Stimulated activated CD8-positive, alpha-beta memory T cell treated with anti-CD3 and anti-CD28 coated beads, Interleukin-4, amount 100 ng/mL, for 1 hour (primary cell): ENCODE data around the gene SCUBE2.
"Not testable (repeated sequence)": the region's sequence is repeated elsewhere in the genome, so short reads cannot be mapped to it uniquely, and the experiment has no call there.

Source experiments
- DNase-seq, 2 donors: peaks; one replicate each; pipeline ENCODE4 v3.0.0-alpha.2; 2020; ENCODE audit warnings: low read depth in 2 of 2, low spot score in 1 of 2

SCUBE2 gene

DNA sequence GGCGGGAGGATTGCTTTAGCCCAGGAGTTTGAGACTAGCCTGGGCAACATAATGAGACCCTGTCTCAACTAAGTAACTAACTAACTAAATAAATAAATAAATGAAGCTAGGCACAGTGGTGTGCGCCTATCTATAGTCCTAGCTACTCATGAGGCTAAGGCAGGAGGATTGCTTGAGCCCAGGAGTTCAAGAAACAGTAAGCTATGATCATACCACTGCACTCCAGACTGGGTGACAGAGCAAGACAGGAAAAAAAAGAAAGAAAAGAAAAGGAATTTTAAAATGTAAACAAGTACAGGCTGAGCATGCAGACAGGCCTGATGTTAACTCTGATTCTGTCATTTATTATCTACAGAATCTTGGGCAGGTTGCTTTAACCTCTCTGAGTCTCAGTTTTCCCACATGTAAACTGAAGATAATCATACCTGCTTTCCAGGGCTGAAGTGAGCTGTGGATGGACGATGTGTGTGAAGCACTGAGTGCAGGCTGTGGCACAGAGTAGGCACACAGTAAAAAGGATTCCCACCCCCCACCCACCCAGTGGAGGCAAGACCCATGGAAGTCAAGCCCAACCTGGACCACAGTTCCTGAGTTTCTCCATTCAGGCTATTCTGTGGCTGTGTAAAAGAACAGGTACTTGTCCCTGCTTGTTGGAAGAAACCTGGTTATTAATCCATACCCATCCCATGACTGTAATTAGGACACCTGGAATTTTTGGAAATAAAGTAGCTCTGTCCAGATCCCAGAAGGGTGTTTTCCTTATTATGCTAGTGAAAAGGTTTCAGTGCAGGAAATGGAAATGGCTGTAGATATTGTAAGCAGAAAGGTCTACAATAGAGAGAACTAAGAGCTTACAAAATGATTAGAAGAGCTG is 18.7 kb upstream of the SCUBE2 start:
- no peak for DNase-seq

- DNase-seq: no peak
Observed at GRCh38 chr11:9104580-9104979, 13.2 kb upstream of the SCUBE2 start.

GRCh38 chr11:9103542-9104276 is 12.3 kb upstream of the SCUBE2 start:
- DNase-seq: no peak

GRCh38 chr11:9099617-9100016 is 8.2 kb upstream of the SCUBE2 start:
- no peak for DNase-seq

DNA sequence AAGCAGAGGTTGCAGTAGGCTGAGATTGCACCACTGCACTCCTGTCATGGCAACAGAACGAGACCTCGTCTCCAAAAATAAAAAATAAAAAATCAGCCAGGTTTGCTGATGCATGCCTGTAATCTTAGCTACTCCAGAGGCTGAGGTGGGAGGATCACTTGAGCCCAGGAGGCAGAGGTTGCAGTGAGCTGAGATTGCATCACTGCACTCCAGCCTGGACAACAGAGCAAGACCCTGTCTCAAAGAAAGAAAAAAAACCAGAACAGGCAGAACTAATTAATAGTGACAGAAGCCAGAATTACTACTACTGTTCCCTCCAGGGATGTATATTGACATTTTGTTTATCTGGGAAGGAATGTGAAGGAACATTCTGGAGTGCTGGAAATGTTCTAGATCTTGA is 7.1 kb upstream of the SCUBE2 start:
- DNase-seq: not testable (repeated sequence)

DNA sequence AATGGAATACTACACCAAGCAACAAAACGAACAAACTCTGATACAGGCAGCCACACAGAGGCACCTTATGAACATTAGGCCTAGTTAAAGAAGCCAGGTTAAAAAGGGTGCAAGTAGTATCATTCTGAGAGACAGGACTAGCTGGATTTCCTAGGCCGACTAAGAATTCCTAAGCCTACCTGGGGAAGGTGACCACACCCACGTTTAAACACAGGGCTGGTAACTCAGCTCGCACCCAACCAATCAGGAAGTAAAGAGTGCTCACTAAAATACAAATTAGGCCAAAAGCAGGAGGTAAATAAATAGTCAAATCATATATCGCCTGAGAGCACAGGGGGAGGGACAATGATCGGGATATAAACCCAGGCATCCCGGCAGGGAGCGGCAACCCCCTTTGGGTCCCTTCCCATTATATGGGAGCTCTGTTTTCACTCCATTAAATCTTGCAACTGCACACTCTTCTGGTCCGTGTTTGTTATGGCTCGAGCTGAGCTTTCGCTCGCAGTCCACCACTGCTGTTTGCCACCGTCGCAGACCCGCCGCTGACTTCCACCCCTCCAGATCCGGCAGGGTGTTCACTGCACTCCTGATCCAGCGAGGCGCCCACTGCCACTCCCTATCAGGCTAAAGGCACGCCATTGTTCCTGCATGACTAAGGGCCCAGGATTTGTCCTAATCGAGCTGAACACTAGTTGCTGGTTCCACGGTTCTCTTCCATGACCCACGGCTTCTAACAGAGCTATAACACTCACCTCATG is 6.0 kb upstream of the SCUBE2 start:
- not testable (repeated sequence) for DNase-seq

GRCh38 chr11:9096427-9096826 is 5.0 kb upstream of the SCUBE2 start:
- DNase-seq: no peak

- DNase-seq: no peak
Observed at GRCh38 chr11:9095421-9095820, 4.0 kb upstream of the SCUBE2 start.

GRCh38 chr11:9094420-9094819 is 3.0 kb upstream of the SCUBE2 start:
- DNase-seq: no peak

- no peak for DNase-seq
Observed at GRCh38 chr11:9092853-9093778, 1.7 kb upstream of the SCUBE2 start.

- no peak for DNase-seq
Observed at GRCh38 chr11:9092072-9092471, 673 bp upstream of the SCUBE2 start.

- no peak for DNase-seq
Observed at GRCh38 chr11:9090488-9091043, 833 bp downstream of the SCUBE2 start.

DNA sequence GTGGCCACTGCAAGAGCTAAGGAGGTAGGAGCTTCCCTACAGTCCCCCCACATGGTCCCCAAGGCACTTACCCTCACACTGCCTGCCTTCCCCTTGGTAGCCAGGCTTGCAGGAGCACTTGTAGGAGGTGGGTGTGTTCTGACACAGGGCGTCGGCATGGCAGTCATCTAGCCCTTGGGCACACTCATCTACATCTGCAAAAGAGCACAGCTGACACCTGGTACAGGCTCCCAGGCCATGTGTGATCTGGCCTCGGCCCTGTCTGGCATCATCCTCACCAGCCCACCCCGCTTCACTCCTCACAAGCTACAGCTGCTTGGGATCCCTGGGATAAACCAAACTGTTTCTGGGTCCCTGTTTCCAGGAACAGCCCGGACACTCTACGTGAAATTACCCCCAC is 1.8 kb downstream of the SCUBE2 start:
- no peak for DNase-seq

DNA sequence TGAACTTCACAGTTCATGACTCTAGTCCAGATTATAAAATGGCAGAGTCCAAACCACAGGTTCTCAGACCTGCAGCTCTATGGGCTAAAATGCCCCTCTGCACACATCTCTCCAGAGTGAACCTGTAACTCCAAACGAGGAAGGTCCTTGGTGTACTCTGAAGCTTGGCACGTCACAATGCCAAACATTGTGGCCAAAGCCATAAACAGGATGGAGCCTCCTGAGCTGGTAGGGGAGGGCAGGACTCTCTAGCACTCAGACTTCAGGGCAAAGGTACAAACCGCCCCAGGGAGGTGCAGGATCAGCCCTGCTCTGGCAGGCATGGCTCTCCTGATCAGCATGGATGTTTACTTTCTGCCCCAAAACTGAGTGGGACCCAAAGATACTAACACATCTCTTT is 2.3 kb downstream of the SCUBE2 start:
- DNase-seq: no peak

- DNase-seq: no peak
Observed at GRCh38 chr11:9082575-9082974, 8.8 kb downstream of the SCUBE2 start.

- DNase-seq: no peak
Observed at GRCh38 chr11:9081153-9081552, 10.2 kb downstream of the SCUBE2 start.

GRCh38 chr11:9078113-9079086 is 13.0 kb downstream of the SCUBE2 start:
- DNase-seq: no peak

DNA sequence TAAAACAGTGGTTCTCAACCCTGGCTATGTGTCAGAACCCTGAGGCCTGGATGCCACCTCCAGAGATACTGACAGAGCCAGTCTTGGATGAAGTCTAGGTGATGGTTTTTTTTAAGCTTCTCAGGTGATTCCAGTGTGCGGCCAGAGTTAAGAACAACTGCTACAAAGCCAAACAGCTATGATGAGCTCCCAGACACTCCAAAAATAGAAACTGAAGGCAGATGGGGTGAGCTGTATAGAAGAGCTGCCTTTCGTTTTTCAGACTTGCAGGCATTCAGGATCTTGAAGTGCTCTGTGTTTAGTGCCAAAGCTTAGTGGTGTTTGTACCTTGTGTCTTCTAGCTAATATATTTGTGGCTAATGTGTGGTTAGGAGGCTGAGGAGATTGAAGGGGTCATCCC is 14.2 kb downstream of the SCUBE2 start:
- no peak for DNase-seq

GRCh38 chr11:9076661-9077060 is 14.7 kb downstream of the SCUBE2 start:
- no peak for DNase-seq
